Neural crest cell (in vitro differentiated cells): ENCODE results near the gene GPR108. TPM values are rescaled to one million over a fixed set of nuclear protein-coding genes. Genes with fewer than 3 reads are reported as not detected.
"Not testable (repeated sequence)": the region's sequence is repeated elsewhere in the genome, so short reads cannot be mapped to it uniquely, and the experiment has no call there.

ENCODE experiments used
- DNase-seq: peaks from one replicate; pipeline ENCODE4 v3.0.0; 2021; ENCODE audit warnings: low read depth, mixed read lengths, low spot score
- H3K27ac Mint-ChIP-seq: one replicate; pipeline ENCODE4 v1.8.0; 2021; ENCODE audit warnings: mild to moderate bottlenecking, mixed read lengths; ENCODE audit not compliant: unreplicated experiment
- H3K27me3 Mint-ChIP-seq: 2 replicates; pipeline ENCODE4 v1.8.0; 2021; ENCODE audit warnings: low read depth, mild to moderate bottlenecking, mixed read lengths
- H3K36me3 Mint-ChIP-seq: 2 replicates; pipeline ENCODE4 v1.8.0; 2021; ENCODE audit warnings: low read depth, mild to moderate bottlenecking, mixed read lengths
- H3K4me1 Mint-ChIP-seq: 2 replicates; pipeline ENCODE4 v1.8.0; 2021; ENCODE audit warnings: mixed read lengths
- H3K4me3 Mint-ChIP-seq: one replicate; pipeline ENCODE4 v1.8.0; 2021; ENCODE audit warnings: mild to moderate bottlenecking, mixed read lengths
- H3K9me3 Mint-ChIP-seq: 2 replicates; pipeline ENCODE4 v1.8.0; 2021; ENCODE audit warnings: mixed read lengths
- CTCF ChIP-seq: fragments of 200-600 bp; sonication (generic); conservative IDR thresholded peaks from 2 replicates; pipeline ENCODE4 v1.5.0; 2021; ENCODE audit warnings: antibody characterized with exemption, mild to moderate bottlenecking
- long read RNA-seq: library from polyadenylated mRNA; unstranded; transcript quantifications from one replicate; pipeline ENCODE4 v2.0.0, GENCODE V29; 2020
- total RNA-seq: library from RNA; stranded (reverse); gene quantifications from 2 replicates; pipeline ENCODE4 v1.2.1, GENCODE V29; 2021

The GPR108 gene
- total RNA-seq: 43.2 and 52.9 TPM in 2 replicates
- long read RNA-seq, transcript GPR108-202 (18 exons, 2,009 nt): minor isoform, 5 of 19 reads
- long read RNA-seq, transcript GPR108-201 (18 exons, 2,057 nt): major isoform, 11 of 19 reads
- long read RNA-seq, partial matches to known transcripts: 1 of 19 reads
- long read RNA-seq, other reads (novel, unspliced or antisense): 2 of 19 reads

DNA sequence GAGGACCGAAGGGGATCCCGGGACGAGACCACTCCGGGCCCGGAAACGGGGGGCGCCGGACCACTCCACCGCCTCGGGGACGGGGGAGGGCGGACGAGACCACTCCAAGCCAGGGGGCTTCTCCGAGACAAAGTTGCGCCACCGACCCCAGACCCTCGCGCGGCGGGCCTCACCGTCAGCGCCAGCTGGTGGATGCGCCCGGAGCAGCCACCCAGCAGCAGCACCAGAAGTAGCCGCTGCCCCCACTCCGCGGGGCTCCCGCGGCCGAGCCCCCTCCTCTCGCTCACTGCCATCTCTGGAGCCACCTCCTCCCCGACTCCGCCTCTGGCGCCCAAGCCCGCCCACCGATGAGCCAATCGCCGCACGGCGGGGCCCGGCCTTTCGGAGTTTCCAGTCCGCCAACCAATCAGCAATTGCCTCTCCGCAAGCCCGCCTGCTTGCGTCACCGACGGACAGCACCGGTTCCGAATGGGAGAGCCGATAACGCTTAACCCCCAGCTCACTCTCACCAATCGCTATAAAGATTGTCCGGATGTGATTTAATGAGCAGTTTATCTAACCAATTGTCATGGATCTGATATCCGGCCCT, at the start of gene GPR108:
Gene GPR108 (minus strand): TSS at position 297 of the 589 bp plus-strand sequence. CDS start 4 bp downstream, at position 293.
- no peaks in the 10 kb centered on the region for H3K9me3 Mint-ChIP-seq
- H3K4me1 Mint-ChIP-seq: peaks cover 42% of the 10 kb centered on the region
- no peak for TF ChIP-seq CTCF
- peak within 1 kb of the TSS; percentile 97 for H3K27ac Mint-ChIP-seq
- H3K36me3 Mint-ChIP-seq: no peaks in the 10 kb centered on the region
- H3K4me3 Mint-ChIP-seq: peak within 1 kb of the TSS; percentile 97
- H3K27me3 Mint-ChIP-seq: peaks cover 5% of the 10 kb centered on the region
- DNase-seq: peak; percentile 97

GRCh38 chr19:6779206-6779605, 41.8 kb upstream of the GPR108 start:
- Mint-ChIP-seq H3K27ac (no peak overlapping the region), H3K27me3 (peaks cover 6% of the 10 kb centered on the region), H3K4me3 (no peak overlapping the region), H3K36me3 (no peaks in the 10 kb centered on the region), H3K9me3 (peaks cover 5% of the 10 kb centered on the region), H3K4me1 (no peaks in the 10 kb centered on the region)
- no peak for TF ChIP-seq CTCF
- no peak for DNase-seq

GRCh38 chr19:6778386-6778785, 41.0 kb upstream of the GPR108 start:
- no peaks in the 10 kb centered on the region for H3K36me3 Mint-ChIP-seq
- H3K9me3 Mint-ChIP-seq: peaks cover 5% of the 10 kb centered on the region
- no peak for DNase-seq
- H3K27ac Mint-ChIP-seq: no peak overlapping the region
- H3K4me1 Mint-ChIP-seq: no peaks in the 10 kb centered on the region
- no peak for TF ChIP-seq CTCF
- peaks cover 6% of the 10 kb centered on the region for H3K27me3 Mint-ChIP-seq
- H3K4me3 Mint-ChIP-seq: no peak overlapping the region

DNA sequence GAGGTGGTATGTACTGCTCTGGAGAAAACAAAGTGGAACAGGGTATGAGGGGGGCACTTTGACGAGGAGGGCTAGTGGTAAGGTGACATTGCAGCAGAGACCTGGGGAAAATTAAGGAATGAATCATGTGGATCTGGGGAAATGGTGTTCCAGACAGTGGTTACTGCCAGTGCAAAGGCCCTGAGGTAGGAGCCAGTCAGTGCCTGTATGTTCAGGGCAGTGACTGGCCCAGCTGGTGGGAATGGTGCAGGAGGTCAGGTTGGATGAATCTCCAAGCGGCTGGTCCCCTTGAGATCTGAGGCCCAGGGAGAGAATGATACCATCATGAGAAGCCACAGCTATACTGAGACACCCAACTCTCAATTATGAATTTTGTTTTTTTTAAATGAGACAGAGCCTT, 40.1 kb upstream of the GPR108 start:
- Mint-ChIP-seq H3K36me3 (no peaks in the 10 kb centered on the region), H3K27ac (peak overlapping the region; percentile 71), H3K27me3 (peaks cover 6% of the 10 kb centered on the region), H3K4me1 (no peaks in the 10 kb centered on the region), H3K9me3 (peaks cover 5% of the 10 kb centered on the region), H3K4me3 (no peak overlapping the region)
- no peak for TF ChIP-seq CTCF
- no peak for DNase-seq

DNA sequence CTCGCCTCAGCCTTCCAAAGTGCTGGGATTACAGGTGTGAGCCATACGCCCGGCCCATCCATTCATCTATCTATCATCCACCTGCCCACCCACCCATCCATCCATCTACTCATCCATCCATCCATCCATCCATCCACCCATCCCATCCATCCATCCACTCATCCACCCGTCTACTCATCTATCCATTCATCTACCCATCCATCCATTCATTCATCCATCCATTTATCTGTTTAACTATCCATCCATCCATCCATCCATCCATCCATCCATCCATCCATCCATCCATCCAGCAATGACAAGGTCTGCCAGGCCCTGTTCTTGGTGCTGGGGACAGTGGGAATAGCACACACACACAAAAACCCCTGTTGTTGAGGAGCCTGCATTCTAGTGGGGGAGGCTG, 39.6 kb upstream of the GPR108 start:
- no peak overlapping the region for H3K27ac Mint-ChIP-seq
- no peaks in the 10 kb centered on the region for H3K36me3 Mint-ChIP-seq
- no peak for TF ChIP-seq CTCF
- no peaks in the 10 kb centered on the region for H3K4me1 Mint-ChIP-seq
- H3K9me3 Mint-ChIP-seq: peaks cover 5% of the 10 kb centered on the region
- H3K27me3 Mint-ChIP-seq: peaks cover 6% of the 10 kb centered on the region
- DNase-seq: no peak
- no peak overlapping the region for H3K4me3 Mint-ChIP-seq

GRCh38 chr19:6776045-6776444, 38.7 kb upstream of the GPR108 start:
- not testable (repeated sequence) for H3K27ac Mint-ChIP-seq, H3K4me3 Mint-ChIP-seq, H3K36me3 Mint-ChIP-seq, H3K4me1 Mint-ChIP-seq, H3K27me3 Mint-ChIP-seq, H3K9me3 Mint-ChIP-seq, DNase-seq
